GM19193 (cell line): ENCODE data around the gene WDR1.
A peak's percentile ranks its signal among the peaks of the same experiment; 100 is the strongest.

Experiments used
- POLR2A ChIP-seq: IDR thresholded peaks from 4 replicates; pipeline ENCODE4 v1.6.1; 2011; ENCODE audit not compliant: insufficient read depth, insufficient read length; ENCODE audit errors: extremely low read depth

The WDR1 gene

GRCh38 chr4:10109995-10110670 lies 6.5 kb downstream of the WDR1 start:
- no peak for TF ChIP-seq POLR2A

DNA sequence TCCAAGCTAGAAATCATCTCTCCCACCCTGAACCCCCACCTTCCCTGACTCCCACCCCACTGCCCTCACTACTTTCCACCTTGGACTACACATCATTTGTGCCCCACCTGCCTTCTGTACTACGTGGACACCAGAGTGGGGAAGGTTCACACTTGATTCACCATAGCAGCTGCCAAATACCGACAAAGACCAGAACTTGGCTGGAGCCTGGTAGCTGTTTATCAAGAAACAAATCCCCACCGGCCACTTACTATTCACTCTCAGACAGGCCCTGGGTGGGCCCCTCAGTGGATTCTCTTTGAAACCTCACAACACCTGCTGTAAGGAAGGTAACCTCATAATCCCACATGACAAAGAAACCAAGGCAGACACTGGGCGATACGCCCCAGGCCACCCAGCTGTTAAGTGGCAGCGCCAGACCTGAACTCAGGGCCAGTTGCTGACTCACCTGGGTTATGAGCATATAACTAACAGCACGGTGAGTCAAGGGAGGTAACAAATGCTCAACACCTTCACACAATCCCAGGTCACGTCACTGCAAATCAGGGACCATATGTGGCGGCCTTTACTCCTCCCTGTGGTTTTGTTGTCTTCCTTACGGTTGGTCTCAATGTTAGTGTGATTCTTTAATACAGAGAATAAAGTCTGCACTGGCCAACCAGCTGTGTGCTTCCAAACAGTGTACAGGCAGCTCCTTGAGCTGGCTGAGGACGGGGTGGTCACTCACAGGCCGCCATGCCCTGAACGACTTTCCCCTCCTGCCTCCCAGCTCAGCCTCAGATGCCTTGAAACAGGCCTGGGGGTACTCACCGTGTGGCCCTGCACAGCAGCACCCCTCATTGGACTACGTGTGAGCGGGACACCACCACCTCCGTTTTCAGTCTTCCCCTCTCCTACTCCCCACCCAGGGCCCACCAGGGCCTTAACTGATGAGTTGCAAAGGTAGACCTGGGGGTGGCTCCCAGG lies 7.5 kb downstream of the WDR1 start:
- TF ChIP-seq POLR2A: no peak

DNA sequence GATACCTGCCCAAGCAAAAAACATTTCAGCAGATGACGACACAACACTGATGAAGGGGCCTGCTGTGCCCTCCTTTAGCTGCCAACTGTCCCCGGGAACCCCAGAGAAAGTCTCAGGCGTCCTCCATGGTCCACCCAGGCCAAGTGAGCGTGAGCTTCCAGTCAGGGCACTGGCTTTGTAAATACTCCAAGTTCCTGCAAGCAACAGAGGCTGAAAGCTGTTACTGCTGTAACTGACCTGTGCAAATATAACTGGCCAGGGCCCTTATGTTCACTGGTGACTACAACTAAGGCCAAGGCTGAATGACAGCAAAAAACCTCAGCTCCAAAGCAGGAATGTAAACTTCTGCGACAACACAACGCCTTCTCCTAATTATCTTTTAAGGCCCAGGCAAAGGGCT lies 8.2 kb downstream of the WDR1 start:
- no peak for TF ChIP-seq POLR2A

- peak; percentile 9 for TF ChIP-seq POLR2A
These were observed 9.2 kb downstream of the WDR1 start for GRCh38 chr4:10107111-10108091.

GRCh38 chr4:10106421-10107039 lies 10.1 kb downstream of the WDR1 start:
- TF ChIP-seq POLR2A: no peak

- TF ChIP-seq POLR2A: no peak
These were observed 10.7 kb downstream of the WDR1 start for GRCh38 chr4:10105920-10106319.

DNA sequence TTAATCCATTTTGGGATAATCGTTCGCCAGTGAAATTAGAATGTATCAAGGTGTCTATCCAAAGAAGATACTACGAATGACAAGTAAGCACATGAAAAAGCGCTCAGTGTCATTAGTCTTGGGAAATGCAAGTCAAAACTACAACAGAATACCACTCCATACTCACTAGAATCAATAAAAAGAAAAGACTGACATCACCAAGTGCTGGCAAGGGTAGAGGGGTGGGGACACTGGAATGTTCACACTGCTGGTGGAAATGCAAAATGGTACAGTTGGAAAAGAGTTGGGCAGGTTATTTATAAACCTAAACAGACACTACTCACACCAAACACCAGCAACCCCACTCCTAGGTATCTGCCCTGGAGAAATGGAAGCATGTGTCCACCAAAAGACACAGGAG lies 11.2 kb downstream of the WDR1 start:
- TF ChIP-seq POLR2A: no peak

GRCh38 chr4:10104991-10105276 lies 11.7 kb downstream of the WDR1 start:
- TF ChIP-seq POLR2A: no peak

DNA sequence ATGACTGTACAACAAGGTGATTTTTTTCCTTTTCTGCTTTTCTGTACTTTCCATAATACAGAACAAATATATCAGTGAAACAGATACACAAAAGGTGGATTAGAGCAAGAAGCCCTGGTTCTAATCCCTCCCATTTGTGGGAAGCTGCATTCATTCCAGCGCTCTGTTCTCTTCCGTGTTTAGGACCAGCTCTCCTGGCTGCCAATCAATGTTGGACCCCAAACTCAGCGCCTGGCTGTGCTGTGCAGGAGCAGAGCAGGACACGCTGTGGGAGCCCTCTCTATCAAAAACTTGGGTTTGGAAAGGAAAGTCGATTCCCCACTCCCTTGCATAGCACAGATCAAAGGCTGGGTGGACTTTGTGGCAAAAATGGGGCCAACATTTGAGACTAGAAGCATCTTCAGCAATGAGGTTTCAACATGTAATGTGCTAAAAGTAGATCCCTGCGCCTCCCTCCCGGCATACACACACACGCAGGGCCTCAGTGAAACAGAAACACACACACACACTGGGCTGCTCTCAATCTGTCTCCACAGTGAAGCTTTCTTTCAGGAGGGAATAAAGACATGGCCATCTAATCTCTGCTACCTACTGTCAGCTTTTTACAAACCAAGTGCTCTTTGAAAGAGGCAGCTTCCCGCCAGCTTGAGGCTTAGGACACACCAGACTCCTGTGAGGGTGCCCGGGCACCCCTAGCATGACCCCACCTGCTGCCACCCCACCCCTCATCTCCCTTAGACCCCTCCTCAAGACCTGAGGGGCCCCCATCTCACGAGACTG lies 12.2 kb downstream of the WDR1 start:
- TF ChIP-seq POLR2A: no peak

DNA sequence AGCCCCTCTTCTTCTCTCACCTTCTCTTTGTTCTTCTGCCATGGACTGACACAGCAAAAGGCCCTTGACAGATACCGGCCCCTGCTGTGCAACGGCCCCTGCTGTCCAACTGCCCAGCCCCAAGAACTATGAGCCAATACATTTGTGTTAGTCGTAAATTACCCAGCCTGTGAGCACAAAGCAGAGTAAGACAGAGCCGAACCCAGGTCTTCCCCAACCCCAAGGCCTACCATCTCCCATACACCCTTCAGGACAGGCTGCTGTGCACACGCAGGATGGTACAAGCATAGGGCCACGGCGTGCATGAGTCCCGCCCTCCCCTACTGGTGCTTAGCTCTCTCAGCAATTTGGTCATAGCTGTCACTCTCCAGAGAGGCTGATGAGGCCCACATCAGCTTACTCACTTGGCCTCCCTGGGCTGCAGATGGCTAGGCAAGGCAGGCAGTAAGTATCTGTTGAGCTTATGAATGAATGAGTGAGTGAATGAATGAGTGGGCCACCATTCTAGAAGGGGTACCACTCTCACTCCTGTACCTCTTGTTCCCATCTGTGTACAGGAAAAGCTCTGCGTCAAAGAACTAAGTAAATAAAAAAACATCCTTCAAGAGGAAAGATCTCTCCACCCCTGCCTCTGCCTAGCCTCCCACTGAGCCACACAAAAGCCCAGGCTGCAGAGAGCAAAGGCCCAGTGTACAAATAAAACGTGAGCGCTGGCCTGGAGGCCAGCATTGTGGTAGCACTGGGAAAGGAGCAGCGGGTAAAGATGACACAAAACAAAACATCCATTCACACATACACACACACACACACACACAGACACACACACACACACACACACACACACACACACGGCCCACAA lies 13.9 kb downstream of the WDR1 start:
- no peak for TF ChIP-seq POLR2A

- TF ChIP-seq POLR2A: no peak
These were observed 14.7 kb downstream of the WDR1 start for GRCh38 chr4:10101671-10102473.

- no peak for TF ChIP-seq POLR2A
These were observed 15.8 kb downstream of the WDR1 start for GRCh38 chr4:10100734-10101216.
